Body of pancreas (tissue), 4 donors: Measurements from ENCODE around the gene FAM234B.

Experiments used
- CTCF ChIP-seq, 7 experiments: fragments of 450-650 bp in 4 of 7; fragments of 200-600 bp in 3 of 7; sonication (generic) in 3 of 7; IDR thresholded peaks; one replicate each; pipeline ENCODE4 v1.5.1; 2016 to 2019; ENCODE audit warnings: antibody characterized with exemption in 7 of 7
- POLR2A ChIP-seq, 3 donors: fragments of 450-650 bp; IDR thresholded peaks; one replicate each; pipeline ENCODE4 v1.6.1; 2016; ENCODE audit warnings: antibody characterized with exemption in 3 of 3, mild to moderate bottlenecking in 2 of 3

DNA sequence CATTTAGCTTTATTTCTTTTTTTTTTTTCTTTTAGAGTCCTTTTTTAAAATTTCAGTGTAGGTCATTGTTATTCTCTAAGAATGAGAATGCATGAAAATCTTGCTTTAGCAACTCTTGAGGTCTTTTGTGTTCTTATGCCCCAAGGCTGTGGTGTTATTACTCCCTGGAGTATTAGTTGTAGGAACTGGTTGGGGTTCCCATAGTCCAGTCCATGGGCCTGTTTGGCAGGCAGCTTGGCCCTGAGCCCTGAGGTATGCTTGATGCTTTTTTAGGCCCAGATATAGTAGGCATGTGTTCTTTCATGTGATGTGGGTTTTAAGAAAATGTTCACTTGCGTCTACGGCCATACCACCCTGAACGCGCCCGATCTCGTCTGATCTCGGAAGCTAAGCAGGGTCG lies 1.6 kb downstream of the FAM234B start:
- TF ChIP-seq CTCF (IDR thresholded peaks at IDR 0.05) (no peak), POLR2A (IDR thresholded peaks at IDR 0.05) (no peak)
